Activated T-helper 2 cell treated with anti-CD3 and anti-CD28 coated beads, Interferon-gamma antibody, Interleukin-2, Interleukin-4, amounts not matched to agents 10 μg/mL and 5 μg/mL and 100 μg/mL, durations not matched to agents 14 hours and 24 hours and 36 hours (primary cell): Measurements from ENCODE around the gene PCYOX1L. TPM values are rescaled to one million over a fixed set of nuclear protein-coding genes. Genes with fewer than 3 reads are reported as not detected.

Source experiments
- DNase-seq: peaks from one replicate; pipeline ENCODE4 v3.0.0; 2021; ENCODE audit warnings: low spot score
- H3K27ac Mint-ChIP-seq: one replicate; pipeline ENCODE4 v1.8.0; 2021; ENCODE audit warnings: mixed read lengths
- H3K27me3 Mint-ChIP-seq: one replicate; pipeline ENCODE4 v1.8.0; 2021; ENCODE audit warnings: low read depth, mixed read lengths
- H3K36me3 Mint-ChIP-seq: one replicate; pipeline ENCODE4 v1.8.0; 2021; ENCODE audit warnings: low read depth, mixed read lengths
- H3K4me1 Mint-ChIP-seq: one replicate; pipeline ENCODE4 v1.8.0; 2021; ENCODE audit warnings: low read depth, mixed read lengths
- H3K4me3 Mint-ChIP-seq: one replicate; pipeline ENCODE4 v1.8.0; 2021; ENCODE audit warnings: low read depth, mild to moderate bottlenecking, moderate library complexity, mixed read lengths
- H3K9me3 Mint-ChIP-seq: one replicate; pipeline ENCODE4 v1.8.0; 2021; ENCODE audit warnings: mixed read lengths
- intact Hi-C: fragments of 100-400 bp; cut with micrococcal nuclease; formaldehyde crosslinking; loops from one replicate; pipeline ENCODE4 v1.15.1; 2023
- total RNA-seq: library from RNA; stranded (reverse); gene quantifications from 2 replicates; pipeline ENCODE4 v1.2.3, GENCODE V29; 2022

The PCYOX1L gene
- total RNA-seq, 1 donor from 2014 or later, result 17.8 TPM

GRCh38 chr5:149401051-149401450 is 43.2 kb downstream of the PCYOX1L start:
- Mint-ChIP-seq H3K4me1 (no peaks in the 10 kb centered on the region), H3K4me3 (no peak overlapping the region), H3K27me3 (peaks cover 2% of the 10 kb centered on the region), H3K27ac (no peak overlapping the region), H3K9me3 (no peaks in the 10 kb centered on the region), H3K36me3 (no peaks in the 10 kb centered on the region)
- no peak for DNase-seq
- intact Hi-C loops, result no loop called here

- H3K27ac Mint-ChIP-seq, result no peak overlapping the region
- intact Hi-C loops, result no loop called here
- no peaks in the 10 kb centered on the region for H3K36me3 Mint-ChIP-seq
- H3K4me1 Mint-ChIP-seq, result no peaks in the 10 kb centered on the region
- H3K27me3 Mint-ChIP-seq, result no peaks in the 10 kb centered on the region
- H3K9me3 Mint-ChIP-seq, result no peaks in the 10 kb centered on the region
- H3K4me3 Mint-ChIP-seq, result no peak overlapping the region
- DNase-seq, result no peak
These were observed 44.4 kb downstream of the PCYOX1L start for GRCh38 chr5:149402291-149402690.

- intact Hi-C loops, result no loop called here
- DNase-seq, result no peak
- Mint-ChIP-seq H3K9me3 (no peaks in the 10 kb centered on the region), H3K4me3 (no peak overlapping the region), H3K27ac (no peak overlapping the region), H3K36me3 (no peaks in the 10 kb centered on the region), H3K27me3 (no peaks in the 10 kb centered on the region), H3K4me1 (no peaks in the 10 kb centered on the region)
These were observed 46.3 kb downstream of the PCYOX1L start for GRCh38 chr5:149403923-149404745.

- H3K4me3 Mint-ChIP-seq, result no peak overlapping the region
- no peaks in the 10 kb centered on the region for H3K9me3 Mint-ChIP-seq
- H3K4me1 Mint-ChIP-seq, result no peaks in the 10 kb centered on the region
- no peak overlapping the region for H3K27ac Mint-ChIP-seq
- no peaks in the 10 kb centered on the region for H3K36me3 Mint-ChIP-seq
- intact Hi-C loops, result no loop called here
- DNase-seq, result no peak
- H3K27me3 Mint-ChIP-seq, result no peaks in the 10 kb centered on the region
These were observed 47.1 kb downstream of the PCYOX1L start for GRCh38 chr5:149404746-149405549.

GRCh38 chr5:149405550-149406202 is 47.8 kb downstream of the PCYOX1L start:
- H3K4me3 Mint-ChIP-seq, result no peak overlapping the region
- no peaks in the 10 kb centered on the region for H3K4me1 Mint-ChIP-seq
- no peaks in the 10 kb centered on the region for H3K36me3 Mint-ChIP-seq
- H3K9me3 Mint-ChIP-seq, result no peaks in the 10 kb centered on the region
- no peak for DNase-seq
- intact Hi-C loops, result no loop called here
- H3K27me3 Mint-ChIP-seq, result no peaks in the 10 kb centered on the region
- no peak overlapping the region for H3K27ac Mint-ChIP-seq

GRCh38 chr5:149406203-149406978 is 48.5 kb downstream of the PCYOX1L start:
- Mint-ChIP-seq H3K9me3 (no peaks in the 10 kb centered on the region), H3K27ac (no peak overlapping the region), H3K27me3 (no peaks in the 10 kb centered on the region), H3K4me1 (no peaks in the 10 kb centered on the region), H3K36me3 (no peaks in the 10 kb centered on the region), H3K4me3 (no peak overlapping the region)
- intact Hi-C loops, result no loop called here
- no peak for DNase-seq

GRCh38 chr5:149406979-149407306 is 49.1 kb downstream of the PCYOX1L start:
- no peaks in the 10 kb centered on the region for H3K36me3 Mint-ChIP-seq
- DNase-seq, result no peak
- no peak overlapping the region for H3K4me3 Mint-ChIP-seq
- intact Hi-C loops, result no loop called here
- H3K27me3 Mint-ChIP-seq, result no peaks in the 10 kb centered on the region
- H3K9me3 Mint-ChIP-seq, result no peaks in the 10 kb centered on the region
- no peaks in the 10 kb centered on the region for H3K4me1 Mint-ChIP-seq
- no peak overlapping the region for H3K27ac Mint-ChIP-seq

GRCh38 chr5:149407323-149408251 is 49.7 kb downstream of the PCYOX1L start:
- Mint-ChIP-seq H3K4me3 (no peak overlapping the region), H3K36me3 (no peaks in the 10 kb centered on the region), H3K27ac (no peak overlapping the region), H3K9me3 (no peaks in the 10 kb centered on the region), H3K4me1 (no peaks in the 10 kb centered on the region), H3K27me3 (no peaks in the 10 kb centered on the region)
- intact Hi-C loops, result no loop called here
- no peak for DNase-seq

GRCh38 chr5:149408252-149409099 is 50.6 kb downstream of the PCYOX1L start:
- H3K36me3 Mint-ChIP-seq, result no peaks in the 10 kb centered on the region
- H3K9me3 Mint-ChIP-seq, result no peaks in the 10 kb centered on the region
- H3K4me1 Mint-ChIP-seq, result no peaks in the 10 kb centered on the region
- DNase-seq, result no peak
- no peaks in the 10 kb centered on the region for H3K27me3 Mint-ChIP-seq
- intact Hi-C loops, result no loop called here
- no peak overlapping the region for H3K4me3 Mint-ChIP-seq
- H3K27ac Mint-ChIP-seq, result no peak overlapping the region

GRCh38 chr5:149409268-149409948 is 51.6 kb downstream of the PCYOX1L start:
- intact Hi-C loops, result no loop called here
- no peaks in the 10 kb centered on the region for H3K36me3 Mint-ChIP-seq
- no peak overlapping the region for H3K27ac Mint-ChIP-seq
- DNase-seq, result no peak
- H3K27me3 Mint-ChIP-seq, result no peaks in the 10 kb centered on the region
- H3K4me1 Mint-ChIP-seq, result no peaks in the 10 kb centered on the region
- H3K9me3 Mint-ChIP-seq, result no peaks in the 10 kb centered on the region
- no peak overlapping the region for H3K4me3 Mint-ChIP-seq

- Mint-ChIP-seq H3K4me1 (no peaks in the 10 kb centered on the region), H3K9me3 (no peaks in the 10 kb centered on the region), H3K4me3 (no peak overlapping the region), H3K36me3 (no peaks in the 10 kb centered on the region), H3K27ac (no peak overlapping the region), H3K27me3 (no peaks in the 10 kb centered on the region)
- intact Hi-C loops, result no loop called here
- no peak for DNase-seq
These were observed 52.2 kb downstream of the PCYOX1L start for GRCh38 chr5:149410071-149410470.
